Measurements from ENCODE around the gene DIPK1C.

Gene DIPK1C

GRCh38 chr18:74457043-74457724 is at the start of gene DIPK1C:
DIPK1C (minus strand) TSS chr18:74457308; CDS start chr18:74457259, 49 bp downstream.
- H3K27ac ChIP-seq: no peak within 1 kb of the TSS; the same call in 1 of the 2 replicates
- TF ChIP-seq, protein P1, sequence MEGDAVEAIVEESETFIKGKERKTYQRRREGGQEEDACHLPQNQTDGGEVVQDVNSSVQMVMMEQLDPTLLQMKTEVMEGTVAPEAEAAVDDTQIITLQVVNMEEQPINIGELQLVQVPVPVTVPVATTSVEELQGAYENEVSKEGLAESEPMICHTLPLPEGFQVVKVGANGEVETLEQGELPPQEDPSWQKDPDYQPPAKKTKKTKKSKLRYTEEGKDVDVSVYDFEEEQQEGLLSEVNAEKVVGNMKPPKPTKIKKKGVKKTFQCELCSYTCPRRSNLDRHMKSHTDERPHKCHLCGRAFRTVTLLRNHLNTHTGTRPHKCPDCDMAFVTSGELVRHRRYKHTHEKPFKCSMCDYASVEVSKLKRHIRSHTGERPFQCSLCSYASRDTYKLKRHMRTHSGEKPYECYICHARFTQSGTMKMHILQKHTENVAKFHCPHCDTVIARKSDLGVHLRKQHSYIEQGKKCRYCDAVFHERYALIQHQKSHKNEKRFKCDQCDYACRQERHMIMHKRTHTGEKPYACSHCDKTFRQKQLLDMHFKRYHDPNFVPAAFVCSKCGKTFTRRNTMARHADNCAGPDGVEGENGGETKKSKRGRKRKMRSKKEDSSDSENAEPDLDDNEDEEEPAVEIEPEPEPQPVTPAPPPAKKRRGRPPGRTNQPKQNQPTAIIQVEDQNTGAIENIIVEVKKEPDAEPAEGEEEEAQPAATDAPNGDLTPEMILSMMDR (conservative IDR thresholded peaks at IDR 0.05): no peak

DNA sequence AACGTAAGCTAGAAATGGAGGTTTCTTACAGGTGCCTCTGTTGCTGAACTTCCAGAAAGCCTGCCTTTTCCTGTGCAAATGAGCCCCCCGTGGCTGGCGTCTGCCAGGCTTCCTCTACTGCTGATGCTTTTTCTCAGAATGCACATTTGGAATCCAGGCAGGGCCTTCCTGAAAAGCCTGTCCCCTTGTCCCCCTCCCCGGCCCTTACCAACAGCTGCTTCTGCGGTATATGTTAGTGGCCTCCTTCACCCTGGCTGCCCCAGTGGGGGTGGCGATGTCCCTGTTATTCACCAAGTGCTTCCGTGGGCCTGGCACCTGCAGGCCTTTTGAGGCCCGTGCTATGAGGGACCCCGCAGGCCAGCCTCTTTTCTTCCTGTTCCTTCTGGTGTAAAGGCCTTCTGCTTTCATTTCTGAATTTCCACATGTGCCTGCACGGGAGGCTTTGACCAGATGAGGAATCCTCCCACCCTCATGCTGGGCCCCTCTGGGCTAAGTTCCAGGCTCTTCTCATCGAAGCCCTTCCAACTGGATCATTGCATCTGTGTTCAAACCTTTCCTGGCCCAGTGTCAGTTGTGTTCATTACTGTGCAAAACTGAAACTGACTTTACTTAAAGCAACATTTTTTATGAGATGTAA is 49.5 kb upstream of the DIPK1C start:
- no peak overlapping the region for H3K27ac ChIP-seq
- TF ChIP-seq, protein P1 (conservative IDR thresholded peaks at IDR 0.05): no peak

DNA sequence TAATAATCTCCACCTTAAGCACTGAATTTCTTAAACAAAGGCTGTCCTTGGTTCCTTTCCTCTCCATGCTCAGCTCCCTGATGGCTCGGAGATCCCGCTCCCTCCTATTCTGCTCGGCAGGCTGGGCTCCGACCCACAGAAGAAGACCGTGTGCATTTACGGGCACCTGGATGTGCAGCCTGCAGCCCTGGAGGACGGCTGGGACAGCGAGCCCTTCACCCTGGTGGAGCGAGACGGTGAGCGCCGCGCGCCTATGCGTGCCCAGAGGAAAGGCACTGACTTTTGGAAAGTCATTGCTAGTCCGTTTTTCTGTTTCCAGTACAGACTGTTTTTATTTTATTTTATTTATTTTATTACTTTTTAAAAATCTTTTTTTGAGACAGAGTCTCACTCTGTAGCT is 48.7 kb upstream of the DIPK1C start:
- no peak overlapping the region for H3K27ac ChIP-seq
- TF ChIP-seq, protein P1 (conservative IDR thresholded peaks at IDR 0.05): no peak

DNA sequence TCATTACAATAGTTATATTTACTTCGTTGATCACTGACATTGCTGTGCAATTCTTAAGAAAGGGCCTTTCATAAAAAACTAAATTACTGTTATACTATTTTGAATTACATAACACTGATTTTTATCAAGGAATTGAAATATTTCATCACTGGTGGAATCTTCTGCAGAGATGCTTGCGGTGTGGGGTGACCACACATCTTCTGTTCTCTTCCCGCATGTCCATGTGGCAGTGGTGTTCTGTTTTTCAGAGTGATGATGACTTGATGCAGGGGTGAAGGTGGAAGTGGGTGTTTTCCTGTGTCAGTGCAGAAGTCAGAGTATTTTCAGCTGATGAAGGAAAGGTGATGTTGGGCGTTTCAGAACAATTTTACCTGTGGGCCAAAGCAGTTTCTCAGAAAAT is 46.0 kb upstream of the DIPK1C start:
- H3K27ac ChIP-seq: peak overlapping the region; percentile 88; the same call in 1 of the 2 replicates

DNA sequence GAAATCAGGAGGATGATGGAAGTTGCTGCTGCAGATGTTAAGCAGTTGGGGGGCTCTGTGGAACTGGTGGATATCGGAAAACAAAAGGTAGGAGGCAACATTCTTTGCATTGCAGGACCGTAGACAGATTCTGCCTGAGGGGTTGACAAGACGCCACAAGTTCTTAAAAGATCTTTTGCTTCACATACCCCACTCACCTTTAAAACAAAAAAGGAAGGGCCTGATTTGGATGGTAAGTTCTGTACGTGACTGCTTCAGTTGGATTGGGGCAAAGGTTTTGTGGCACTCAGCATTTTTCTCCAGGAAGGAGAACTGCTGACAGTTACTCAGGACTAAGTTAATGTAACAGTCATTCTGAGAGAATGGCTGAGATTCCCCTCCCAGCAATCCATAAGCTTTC is 44.3 kb upstream of the DIPK1C start:
- peak overlapping the region; percentile 88 for H3K27ac ChIP-seq
- TF ChIP-seq, protein P1 (conservative IDR thresholded peaks at IDR 0.05): no peak

More for the DNA sequence above, 46.0 kb upstream of the DIPK1C start:
- TF ChIP-seq, protein P1 (conservative IDR thresholded peaks at IDR 0.05): no peak

DNA sequence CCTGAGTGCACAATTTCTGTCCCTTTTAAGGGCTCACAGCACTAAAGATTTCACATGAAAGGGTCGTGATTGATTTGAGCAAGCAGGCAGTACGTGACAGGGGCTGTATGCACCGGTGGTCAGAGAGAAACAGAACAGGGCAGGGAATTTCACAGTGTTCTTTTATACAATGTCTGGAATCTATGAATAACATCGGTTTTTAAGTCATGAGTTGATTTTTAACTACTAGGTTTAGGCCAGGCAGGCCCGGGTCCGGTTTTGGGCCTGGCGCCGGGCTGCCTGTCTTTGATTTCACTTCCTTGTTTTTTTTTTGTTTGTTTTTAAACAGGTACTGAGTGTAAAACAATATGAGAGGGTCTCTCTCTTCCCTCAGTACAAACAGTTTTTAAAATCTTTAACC is 43.7 kb upstream of the DIPK1C start:
- peak overlapping the region; percentile 88 for H3K27ac ChIP-seq

GRCh38 chr18:74500372-74500771 is 43.3 kb upstream of the DIPK1C start:
- peak overlapping the region; percentile 88 for H3K27ac ChIP-seq
- TF ChIP-seq, protein P1 (conservative IDR thresholded peaks at IDR 0.05): no peak

DNA sequence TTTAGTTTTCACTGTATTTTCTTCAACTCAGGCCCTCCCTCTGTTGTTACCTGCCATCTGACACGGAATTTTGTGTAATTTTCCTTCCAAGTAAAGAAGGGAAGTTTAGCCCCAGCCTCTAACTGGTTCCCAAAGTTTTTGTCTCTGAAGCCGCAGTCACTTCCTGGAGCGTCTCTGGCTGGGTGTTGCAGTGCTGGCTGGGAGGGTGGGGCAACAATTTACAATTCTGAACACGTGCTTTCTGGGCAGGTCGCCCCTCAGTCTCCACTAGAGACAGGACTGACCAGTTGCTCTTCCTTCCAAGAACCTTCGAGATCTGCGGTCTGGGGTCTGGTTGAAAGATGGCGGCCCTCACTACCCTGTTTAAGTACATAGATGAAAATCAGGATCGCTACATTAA is 42.5 kb upstream of the DIPK1C start:
- TF ChIP-seq, protein P1 (conservative IDR thresholded peaks at IDR 0.05): no peak
- peak overlapping the region; percentile 88 for H3K27ac ChIP-seq

Data from VCaP (cell line).